Dermis microvascular lymphatic vessel endothelial cell (primary cell): ENCODE data around the gene USP6. TPM values are rescaled to one million over a fixed set of nuclear protein-coding genes. Genes with fewer than 3 reads are reported as not detected.
"Not testable (repeated sequence)": the region's sequence is repeated elsewhere in the genome, so short reads cannot be mapped to it uniquely, and the experiment has no call there.

Source experiments
- DNase-seq, 2 donors: peaks; one replicate each; pipeline versions ENCODE4 v3.0.0 to v3.0.0-alpha.2; 2010; ENCODE audit warnings: low read depth in 2 of 2
- total RNA-seq: library from RNA; depleted of rRNA; stranded (reverse); fragments of >200 nt; gene quantifications from 2 replicates; pipeline ENCODE4 v1.2.1, GENCODE V29; 2014

The USP6 gene
- total RNA-seq, 1 donor from 2014 or later: not detected

- peak; percentile 86 to 93 for DNase-seq
Measured at GRCh38 chr17:5191541-5192417, 75.9 kb downstream of the USP6 start, which contains the start of gene ZNF594. TSS of gene ZNF594 (minus strand) at chr17:5191868. CDS start at chr17:5184256, 7,612 bp downstream.

- DNase-seq: no peak
Measured at GRCh38 chr17:5194346-5194745, 78.5 kb downstream of the USP6 start.

- no peak for DNase-seq
Measured at GRCh38 chr17:5198472-5198871, 82.6 kb downstream of the USP6 start.

GRCh38 chr17:5200360-5200759 is 84.5 kb downstream of the USP6 start:
- DNase-seq: no peak

GRCh38 chr17:5201011-5201410 is 85.2 kb downstream of the USP6 start:
- no peak for DNase-seq

- no peak for DNase-seq
Measured at GRCh38 chr17:5203178-5203907, 87.5 kb downstream of the USP6 start.

GRCh38 chr17:5203908-5204294 is 88.1 kb downstream of the USP6 start:
- no peak for DNase-seq

- DNase-seq: no peak
Measured at GRCh38 chr17:5209396-5209795, 93.6 kb downstream of the USP6 start.

- DNase-seq: no peak
Measured at GRCh38 chr17:5210091-5210490, 94.3 kb downstream of the USP6 start.

- DNase-seq: no peak
Measured at GRCh38 chr17:5210614-5211252, 94.9 kb downstream of the USP6 start.

- peak in 1 of 2 donors; percentile 8 for DNase-seq
Measured at GRCh38 chr17:5211458-5211857, 95.6 kb downstream of the USP6 start.

- not testable (repeated sequence) for DNase-seq
Measured at GRCh38 chr17:5217562-5217961, 101.7 kb downstream of the USP6 start.

- DNase-seq: no peak
Measured at GRCh38 chr17:5219536-5219935, 103.7 kb downstream of the USP6 start.

GRCh38 chr17:5220074-5220473 is 104.2 kb downstream of the USP6 start:
- no peak for DNase-seq

- not testable (repeated sequence) for DNase-seq
Measured at GRCh38 chr17:5221912-5222311, 106.1 kb downstream of the USP6 start.

Other genes starting within 250 kb of the USP6 start
- 0.39 and 0.76 TPM in 2 replicates for gene C17orf107, start 216.5 kb upstream of the USP6 start, total RNA-seq
- gene CHRNE, start 212.9 kb upstream of the USP6 start, total RNA-seq: 0.90 and 1.1 TPM in 2 replicates
- gene GP1BA, start 183.8 kb upstream of the USP6 start, total RNA-seq: not detected in 2 replicates
- gene SLC25A11, start 176.0 kb upstream of the USP6 start, total RNA-seq: 47.4 and 62.8 TPM in 2 replicates
- gene RNF167, start 175.8 kb upstream of the USP6 start, total RNA-seq: 12.5 and 15.8 TPM in 2 replicates
- 450 and 458 TPM in 2 replicates for gene PFN1, start 167.5 kb upstream of the USP6 start, total RNA-seq
- gene ENO3, start 164.9 kb upstream of the USP6 start, total RNA-seq: 1.5 and 2.7 TPM in 2 replicates
- 45.4 and 49.7 TPM in 2 replicates for gene SPAG7, start 148.2 kb upstream of the USP6 start, total RNA-seq
- 2.3 and 7.5 TPM in 2 replicates for gene CAMTA2, start 128.4 kb upstream of the USP6 start, total RNA-seq
- gene INCA1, start 118.5 kb upstream of the USP6 start, total RNA-seq: 0.38 and 0.39 TPM in 2 replicates
- gene KIF1C, start 118.1 kb upstream of the USP6 start, total RNA-seq: 63.5 and 82.7 TPM in 2 replicates
- 0.25 and 0.26 TPM in 2 replicates for gene SLC52A1, start 80.6 kb upstream of the USP6 start, total RNA-seq
- gene ZFP3, start 37.6 kb upstream of the USP6 start, total RNA-seq: 0.77 and 1.3 TPM in 2 replicates
- 4.0 and 4.9 TPM in 2 replicates for gene ZNF232, start 4.2 kb upstream of the USP6 start, total RNA-seq
- gene ZNF594, start 75.8 kb downstream of the USP6 start, total RNA-seq: 1.9 and 2.8 TPM in 2 replicates
- not detected in 2 replicates for gene SCIMP, start 118.8 kb downstream of the USP6 start, total RNA-seq
- gene RABEP1, start 166.3 kb downstream of the USP6 start, total RNA-seq: 28.2 and 32.2 TPM in 2 replicates